Esophagus (tissue), 2 donors: ENCODE results near the gene SCYGR6. TPM values are rescaled to one million over a fixed set of nuclear protein-coding genes. Genes with fewer than 3 reads are reported as not detected.
A peak's percentile ranks its signal among the peaks of the same experiment; 100 is the strongest.
"Not testable (repeated sequence)": the region's sequence is repeated elsewhere in the genome, so short reads cannot be mapped to it uniquely, and the experiment has no call there.

Source experiments
- H3K27ac ChIP-seq, 2 donors: one replicate each; pipeline ENCODE4 v1.5.1; 2013; ENCODE audit warnings: low read depth in 2 of 2, mild to moderate bottlenecking in 2 of 2, inconsistent platforms in 1 of 2, low read length in 1 of 2, moderate library complexity in 1 of 2
- H3K27me3 ChIP-seq, 2 donors: one replicate each; pipeline ENCODE4 v1.6.1; 2013; ENCODE audit warnings: low read length in 2 of 2, control low read depth in 1 of 2, mild to moderate bottlenecking in 1 of 2; ENCODE audit not compliant: insufficient read depth in 2 of 2, control insufficient read depth in 1 of 2
- H3K36me3 ChIP-seq, 2 donors: one replicate each; pipeline ENCODE4 v1.6.1; 2013; ENCODE audit warnings: low read length in 1 of 2; ENCODE audit not compliant: control insufficient read depth in 2 of 2, insufficient read depth in 2 of 2
- H3K4me1 ChIP-seq, 2 donors: one replicate each; pipeline ENCODE4 v1.6.1; 2013; ENCODE audit warnings: low read length in 1 of 2; ENCODE audit not compliant: control insufficient read depth in 2 of 2, insufficient read depth in 2 of 2
- H3K4me3 ChIP-seq, 2 donors: one replicate each; pipeline ENCODE4 v1.5.1; 2013; ENCODE audit warnings: low read length in 2 of 2, mild to moderate bottlenecking in 2 of 2, low read depth in 1 of 2, moderate library complexity in 1 of 2
- H3K9me3 ChIP-seq, 2 donors: one replicate each; pipeline ENCODE4 v1.6.1; 2013; ENCODE audit warnings: mild to moderate bottlenecking in 2 of 2, low read depth in 1 of 2, low read length in 1 of 2, moderate library complexity in 1 of 2; ENCODE audit not compliant: control insufficient read depth in 2 of 2, insufficient read depth in 1 of 2
- WGBS, 2 donors: extraction: QIAGEN DNeasy Blood & Tissue Kit; methylation state at CpG; one replicate each; pipeline ENCODE4 v1.1.7; 2013; 5-methylcytosine and 5-hydroxymethylcytosine counted together
- polyA plus RNA-seq, 2 donors: library from polyadenylated mRNA; stranded (reverse); fragments of 200-250 nt; gene quantifications; one replicate each; pipeline ENCODE4 v1.2.3, GENCODE V29; 2013
- donor health status: healthy with polysubstance abuse.
- donor health status: Bipolar disorder and iron deficiency.

Gene SCYGR6
- polyA plus RNA-seq, 2 donors = not detected

- H3K4me3 ChIP-seq, H3K36me3 ChIP-seq, H3K27me3 ChIP-seq, H3K4me1 ChIP-seq, H3K9me3 ChIP-seq, H3K27ac ChIP-seq: not testable (repeated sequence)
- 71 to 73% methylated on average over 4 of the region's 4 CpGs for WGBS, 2 donors
Measured at GRCh38 chr2:227756261-227756660, 31.7 kb upstream of the SCYGR6 start.

- Histone ChIP-seq H3K27me3 (no peaks in the 10 kb centered on the region), H3K4me1 (no peaks in the 10 kb centered on the region), H3K9me3 (no peaks in the 10 kb centered on the region), H3K4me3 (no peak overlapping the region), H3K27ac (no peak overlapping the region), H3K36me3 (no peaks in the 10 kb centered on the region)
- 65 to 69% methylated on average over 6 of the region's 6 CpGs for WGBS, 2 donors
Measured at GRCh38 chr2:227748079-227748478, 23.5 kb upstream of the SCYGR6 start.

GRCh38 chr2:227745594-227745993 lies 21.0 kb upstream of the SCYGR6 start, which contains the start of gene SCYGR8:
Gene SCYGR8 (plus strand): TSS chr2:227745894. CDS start chr2:227745894, 0 bp downstream.
- WGBS, 2 donors = 88 to 95% methylated on average over 5 of the region's 9 CpGs

DNA sequence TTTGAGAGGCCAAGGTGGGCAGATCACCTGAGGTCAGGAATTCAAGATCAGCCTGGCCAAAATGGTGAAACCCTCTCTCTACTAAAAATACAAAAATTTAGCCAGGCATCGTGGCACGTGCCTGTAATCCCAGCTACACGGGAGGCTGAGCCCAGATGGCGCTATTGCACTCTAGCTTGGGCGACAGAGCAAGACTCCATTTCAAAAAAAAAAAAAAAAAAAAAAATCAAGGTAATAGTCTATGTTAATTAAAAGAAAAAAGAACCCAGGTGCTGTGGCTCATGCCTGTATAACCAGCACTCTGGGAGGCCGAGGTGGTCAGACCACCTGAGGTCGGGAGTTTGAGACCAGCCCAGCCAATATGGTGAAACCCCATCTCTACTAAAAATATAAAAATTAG lies 16.1 kb upstream of the SCYGR6 start:
- H3K27me3 ChIP-seq = not testable (repeated sequence)

More at GRCh38 chr2:227745594-227745993, 21.0 kb upstream of the SCYGR6 start, which contains the start of gene SCYGR8:
- H3K27ac ChIP-seq = no peak within 1 kb of the TSS
- H3K36me3 ChIP-seq = no peaks in the 10 kb centered on the region
- H3K4me3 ChIP-seq = no peak within 1 kb of the TSS
- no peaks in the 10 kb centered on the region for H3K27me3 ChIP-seq
- no peaks in the 10 kb centered on the region for H3K4me1 ChIP-seq
- H3K9me3 ChIP-seq = no peaks in the 10 kb centered on the region

DNA sequence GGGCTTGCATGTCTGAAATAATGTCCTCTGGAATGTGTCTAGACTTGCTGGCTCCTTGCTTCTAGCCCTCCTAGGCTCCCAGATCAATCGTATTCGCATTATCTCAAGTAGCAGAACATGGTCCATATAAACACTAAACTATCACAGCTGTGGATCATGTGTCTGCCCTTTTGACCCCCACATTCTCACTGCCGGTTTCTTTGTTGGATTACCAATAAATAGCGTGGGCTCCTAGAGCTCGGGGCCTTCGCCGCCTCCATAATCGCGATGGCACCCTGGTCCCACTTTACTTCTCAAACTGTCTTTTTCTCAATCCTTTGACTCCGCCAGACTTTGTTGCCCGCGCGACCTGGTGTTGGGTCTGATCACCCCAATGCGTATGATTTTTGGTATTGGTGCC lies 14.8 kb upstream of the SCYGR6 start:
- Histone ChIP-seq H3K9me3 (no peaks in the 10 kb centered on the region), H3K27me3 (no peaks in the 10 kb centered on the region), H3K4me3 (no peak overlapping the region), H3K36me3 (no peaks in the 10 kb centered on the region), H3K27ac (no peak overlapping the region), H3K4me1 (no peaks in the 10 kb centered on the region)
- WGBS, 2 donors = 69 to 78% methylated on average over 14 of the region's 14 CpGs

More for the DNA sequence above, 16.1 kb upstream of the SCYGR6 start:
- WGBS, 2 donors = 74 to 81% methylated on average over 7 of the region's 7 CpGs
- H3K27ac ChIP-seq, H3K9me3 ChIP-seq, H3K4me3 ChIP-seq, H3K36me3 ChIP-seq, H3K4me1 ChIP-seq: not testable (repeated sequence)

GRCh38 chr2:227728035-227728434 lies 3.5 kb upstream of the SCYGR6 start, which contains the start of gene SCYGR7:
Gene SCYGR7 (plus strand): TSS chr2:227728335. CDS start chr2:227728335, 0 bp downstream.
- 89 to 92% methylated on average over 5 of the region's 5 CpGs for WGBS, 2 donors
- Histone ChIP-seq H3K4me1 (no peaks in the 10 kb centered on the region), H3K36me3 (no peaks in the 10 kb centered on the region), H3K27ac (no peak within 1 kb of the TSS), H3K9me3 (no peaks in the 10 kb centered on the region), H3K27me3 (no peaks in the 10 kb centered on the region), H3K4me3 (no peak within 1 kb of the TSS)

DNA sequence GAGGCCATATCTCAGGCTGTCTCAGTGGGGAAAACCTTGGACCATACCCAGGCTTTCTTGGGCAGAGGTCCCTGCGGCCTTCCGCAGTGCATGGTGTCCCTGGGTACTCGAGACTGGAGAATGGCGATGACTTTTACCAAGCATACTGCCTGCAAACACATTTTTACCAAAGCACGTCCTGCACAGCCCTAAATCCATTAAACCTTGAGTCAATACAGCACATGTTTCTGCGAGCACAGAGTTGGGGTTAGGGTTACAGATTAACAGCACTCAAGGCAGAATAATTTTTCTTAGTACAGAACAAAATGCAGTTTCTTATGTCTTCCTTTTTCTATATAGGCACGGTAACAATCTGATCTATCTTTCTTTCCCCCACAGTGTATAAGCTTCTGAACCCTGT lies 1.7 kb downstream of the SCYGR6 start:
- WGBS, 2 donors = 58 to 60% methylated on average over 7 of the region's 7 CpGs

DNA sequence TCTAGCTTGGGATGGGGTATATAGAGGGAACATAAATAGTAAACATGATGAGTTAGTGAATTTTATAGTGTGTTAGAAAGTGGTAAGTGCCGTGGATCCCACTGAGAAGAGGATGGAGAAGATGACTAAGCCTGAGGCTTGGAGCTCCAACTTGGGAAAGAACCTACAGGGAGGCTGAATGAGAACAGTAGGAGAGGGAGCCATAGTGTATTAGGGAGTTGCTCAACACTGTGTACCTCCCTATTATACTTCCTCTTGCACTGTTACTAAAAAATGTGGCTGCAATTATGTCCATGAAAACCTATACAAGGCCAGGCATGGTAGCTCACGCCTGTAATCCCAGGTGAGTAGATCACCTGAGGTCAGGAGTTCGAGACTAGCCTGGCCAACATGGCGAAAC lies 3.9 kb downstream of the SCYGR6 start:
- WGBS, 2 donors = 83 to 86% methylated on average over 4 of the region's 4 CpGs
- Histone ChIP-seq H3K27ac (no peak overlapping the region), H3K4me1 (no peaks in the 10 kb centered on the region), H3K9me3 (no peaks in the 10 kb centered on the region), H3K36me3 (no peaks in the 10 kb centered on the region), H3K4me3 (no peak overlapping the region), H3K27me3 (no peaks in the 10 kb centered on the region)

More for the DNA sequence above, 1.7 kb downstream of the SCYGR6 start:
- not testable (repeated sequence) for H3K27me3 ChIP-seq, H3K4me1 ChIP-seq, H3K9me3 ChIP-seq, H3K36me3 ChIP-seq, H3K4me3 ChIP-seq, H3K27ac ChIP-seq

GRCh38 chr2:227719641-227720040 lies 4.9 kb downstream of the SCYGR6 start:
- no peaks in the 10 kb centered on the region for H3K27me3 ChIP-seq
- H3K4me1 ChIP-seq = no peaks in the 10 kb centered on the region
- no peak overlapping the region for H3K27ac ChIP-seq
- 88 to 91% methylated on average over 4 of the region's 4 CpGs for WGBS, 2 donors
- no peaks in the 10 kb centered on the region for H3K9me3 ChIP-seq
- no peaks in the 10 kb centered on the region for H3K36me3 ChIP-seq
- no peak overlapping the region for H3K4me3 ChIP-seq

GRCh38 chr2:227717687-227718567 lies 6.6 kb downstream of the SCYGR6 start, which contains the start of gene SLC19A3:
Gene SLC19A3 (minus strand): TSS chr2:227718028. CDS start chr2:227702318, 15,710 bp downstream.
- no peaks in the 10 kb centered on the region for H3K4me1 ChIP-seq
- no peaks in the 10 kb centered on the region for H3K27me3 ChIP-seq
- H3K9me3 ChIP-seq = no peaks in the 10 kb centered on the region
- WGBS, 2 donors = 6% methylated on average over 35 of the region's 35 CpGs
- H3K36me3 ChIP-seq = no peaks in the 10 kb centered on the region
- peak within 1 kb of the TSS; percentile 11 to 44 for H3K27ac ChIP-seq
- H3K4me3 ChIP-seq = peak within 1 kb of the TSS; percentile 32 to 35
